GM21423 (cell line): ENCODE measurements around the gene C5orf52.
A peak's percentile ranks its signal among the peaks of the same experiment; 100 is the strongest.

Experiments
- ATAC-seq: cut with Tn5 transposase; IDR thresholded peaks from one replicate; pipeline ENCODE4 v1.9.1; 2021; ENCODE audit warnings: mild to moderate bottlenecking, moderate library complexity; ENCODE audit not compliant: unreplicated experiment

C5orf52 gene

DNA sequence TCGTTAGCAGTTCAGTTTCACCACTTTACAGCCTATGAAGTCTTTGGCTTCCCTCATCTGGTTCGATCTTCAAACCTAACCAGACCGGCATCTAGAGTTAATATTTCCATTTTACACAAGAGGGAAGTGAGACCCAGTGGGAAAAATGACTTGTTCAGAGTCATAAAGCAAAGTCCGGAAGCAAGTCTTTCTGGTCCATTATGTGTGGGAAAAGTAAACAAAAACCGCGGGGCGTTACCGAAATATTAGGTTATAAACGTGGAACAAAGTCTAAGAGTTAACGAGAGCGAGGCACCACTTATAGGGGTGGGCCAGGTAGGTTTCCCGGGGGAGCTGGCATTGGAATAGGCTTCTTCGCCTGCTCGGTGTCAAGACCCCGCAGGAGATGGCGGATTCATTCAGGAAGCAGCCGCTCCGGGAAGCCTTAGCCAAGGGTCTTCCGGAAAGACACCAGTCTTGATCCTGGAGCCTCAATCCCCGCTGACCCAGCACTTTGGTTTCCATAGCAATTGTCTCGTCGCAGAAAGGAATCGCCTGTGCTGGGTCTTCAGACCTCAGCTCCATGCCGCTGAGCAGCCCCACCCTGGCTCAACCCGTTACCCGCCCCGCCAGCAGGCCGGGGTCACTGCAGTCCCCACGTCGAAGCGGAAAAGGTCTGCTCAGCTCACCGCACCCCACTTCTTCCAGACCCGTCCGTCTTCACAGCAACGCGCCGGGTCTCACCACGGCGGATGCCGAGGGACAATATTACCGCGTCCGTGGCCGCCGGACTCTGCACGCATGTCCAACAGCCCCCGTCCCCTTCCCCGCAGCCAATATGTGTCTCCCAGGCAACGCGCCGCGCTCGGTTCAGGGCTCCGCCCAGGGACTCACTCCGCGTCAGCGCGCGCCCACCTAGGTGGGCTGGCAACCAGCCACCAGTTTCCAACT is at the start of gene C5orf52:
TSS of gene C5orf52 (plus strand) at position 872 of the 930 bp plus-strand sequence. CDS start 82 bp downstream, outside the sequence.
- no peak for ATAC-seq

DNA sequence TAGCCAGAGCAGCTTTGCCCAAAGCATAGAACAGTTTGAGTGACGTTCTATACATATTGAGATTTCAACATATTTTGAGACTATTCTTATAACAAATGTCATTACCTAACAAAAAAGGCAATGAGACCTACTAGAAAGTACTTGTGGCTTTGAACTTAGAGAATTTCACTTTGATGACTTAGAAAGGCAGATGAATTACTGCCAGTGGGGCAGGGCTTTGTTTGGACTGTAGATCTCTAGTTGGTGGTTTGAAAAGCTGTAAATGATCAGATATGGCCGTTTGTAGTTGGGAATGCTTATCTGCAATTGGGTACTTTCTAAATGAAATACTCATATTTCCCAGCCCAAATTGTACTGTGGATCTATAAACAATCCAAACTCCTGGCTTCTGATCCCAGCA is 47.2 kb upstream of the C5orf52 start:
- ATAC-seq = no peak

DNA sequence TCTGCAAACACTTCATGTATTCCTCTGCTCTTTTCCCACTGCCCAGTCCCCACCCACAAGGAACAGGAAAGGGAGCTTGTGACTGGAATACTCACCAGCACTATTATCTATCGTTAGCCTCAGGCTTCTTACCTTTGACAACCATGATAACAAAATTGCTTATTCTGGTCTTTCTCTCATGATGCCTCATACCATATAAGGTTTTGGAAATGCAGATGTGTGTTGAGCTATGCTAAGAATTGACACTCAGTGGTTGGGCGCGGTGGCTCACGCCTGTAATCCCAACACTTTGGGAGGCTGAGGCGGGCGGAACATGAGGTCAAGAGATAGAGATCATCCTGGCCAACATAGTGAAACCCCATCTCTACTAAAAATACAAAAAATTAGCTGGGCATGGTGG is 44.5 kb upstream of the C5orf52 start:
- ATAC-seq = no peak

GRCh38 chr5:157630341-157630740 is 41.0 kb upstream of the C5orf52 start:
- no peak for ATAC-seq

- no peak for ATAC-seq
Observed at GRCh38 chr5:157640406-157641066, 30.8 kb upstream of the C5orf52 start.

GRCh38 chr5:157648275-157648990 is 22.9 kb upstream of the C5orf52 start:
- ATAC-seq = no peak

- no peak for ATAC-seq
Observed at GRCh38 chr5:157649101-157649500, 22.2 kb upstream of the C5orf52 start.

DNA sequence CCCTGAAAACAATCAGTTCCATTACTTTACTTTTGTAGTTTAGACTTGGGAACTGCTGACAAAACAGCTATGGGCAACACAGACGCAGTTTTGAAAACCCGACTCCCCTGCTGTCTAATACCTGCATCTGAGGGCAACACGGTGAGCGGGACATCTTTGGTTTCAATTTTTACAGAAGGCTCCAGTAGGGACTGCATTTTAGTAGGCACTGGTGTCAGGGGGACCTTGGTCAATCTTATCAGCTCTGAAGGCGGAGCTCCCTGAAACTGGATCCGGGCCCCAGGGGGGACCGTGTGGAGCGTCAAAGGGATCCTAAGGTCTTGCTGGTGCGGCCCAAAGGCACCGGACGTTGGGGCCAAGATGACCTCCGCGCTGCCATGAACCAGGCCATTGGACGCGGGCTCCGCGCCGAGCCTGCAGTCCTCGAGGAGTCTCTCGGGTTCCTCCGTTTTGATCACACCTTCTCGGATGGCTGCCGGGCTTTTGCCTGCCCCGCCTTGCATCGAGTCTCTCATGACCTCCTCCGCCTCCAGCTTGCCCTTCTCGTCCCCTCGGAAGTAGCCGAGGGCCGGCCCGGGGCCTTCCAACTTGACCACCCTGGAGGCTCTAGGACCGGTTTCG is 20.2 kb upstream of the C5orf52 start:
- no peak for ATAC-seq

- peak; percentile 69 for ATAC-seq
Observed at GRCh38 chr5:157651623-157652376, 19.5 kb upstream of the C5orf52 start.

DNA sequence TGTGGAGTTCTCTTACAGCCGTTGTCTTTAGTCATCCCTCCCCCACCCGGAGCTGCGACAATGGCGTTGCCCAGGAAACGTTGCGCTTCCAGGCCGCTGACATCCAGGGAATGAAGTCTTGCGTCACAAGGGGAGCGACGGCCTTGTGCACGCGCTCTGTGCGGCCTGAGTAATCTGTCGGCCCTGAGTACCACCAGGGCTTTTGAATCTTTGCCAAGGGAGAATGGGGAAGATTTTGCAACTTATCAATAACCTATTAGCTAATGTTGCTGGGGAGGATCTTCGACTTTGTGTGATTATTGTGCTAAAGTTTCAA is 19.0 kb upstream of the C5orf52 start, which contains the start of gene SOX30:
TSS of gene SOX30 (minus strand) at position 62 of the 316 bp plus-strand sequence. CDS start 360 bp downstream, outside the sequence.
- ATAC-seq = no peak

DNA sequence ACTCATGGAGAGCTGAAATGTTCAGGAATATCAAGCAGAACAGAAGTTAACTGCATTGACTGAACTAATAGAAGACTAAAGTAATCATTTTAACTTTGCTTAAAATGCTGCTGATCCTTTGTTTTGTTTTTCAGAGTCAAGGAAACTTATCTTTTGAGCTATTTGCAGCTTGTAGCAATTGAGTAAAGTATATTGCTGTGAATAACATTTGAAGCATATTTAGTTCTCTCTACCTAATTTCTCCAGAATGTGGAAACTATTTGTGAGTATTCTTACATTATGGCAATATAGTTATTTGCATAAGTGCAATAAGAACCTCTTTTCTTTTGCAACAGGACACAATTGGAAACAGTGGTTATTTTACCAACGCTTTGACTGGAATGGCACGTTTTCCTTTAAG is 13.8 kb upstream of the C5orf52 start:
- no peak for ATAC-seq

DNA sequence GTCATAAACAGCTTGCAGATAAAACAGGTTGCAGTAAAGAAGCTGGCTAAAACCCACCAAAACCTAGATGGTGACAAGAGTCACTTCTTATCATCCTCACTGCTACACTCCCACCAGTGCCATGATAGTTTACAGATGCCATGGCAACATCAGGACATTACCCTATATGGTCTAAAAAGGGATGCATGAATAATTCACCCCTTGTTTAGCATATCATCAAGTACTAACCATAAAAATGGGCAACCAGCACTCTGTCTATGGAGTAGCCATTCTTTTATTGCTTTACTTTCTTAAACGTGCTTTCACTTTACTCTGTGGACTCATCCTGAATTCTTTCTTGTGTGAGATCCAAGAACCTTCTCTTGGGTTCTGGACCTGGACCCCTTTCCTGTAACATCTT is 12.4 kb upstream of the C5orf52 start:
- ATAC-seq = no peak

DNA sequence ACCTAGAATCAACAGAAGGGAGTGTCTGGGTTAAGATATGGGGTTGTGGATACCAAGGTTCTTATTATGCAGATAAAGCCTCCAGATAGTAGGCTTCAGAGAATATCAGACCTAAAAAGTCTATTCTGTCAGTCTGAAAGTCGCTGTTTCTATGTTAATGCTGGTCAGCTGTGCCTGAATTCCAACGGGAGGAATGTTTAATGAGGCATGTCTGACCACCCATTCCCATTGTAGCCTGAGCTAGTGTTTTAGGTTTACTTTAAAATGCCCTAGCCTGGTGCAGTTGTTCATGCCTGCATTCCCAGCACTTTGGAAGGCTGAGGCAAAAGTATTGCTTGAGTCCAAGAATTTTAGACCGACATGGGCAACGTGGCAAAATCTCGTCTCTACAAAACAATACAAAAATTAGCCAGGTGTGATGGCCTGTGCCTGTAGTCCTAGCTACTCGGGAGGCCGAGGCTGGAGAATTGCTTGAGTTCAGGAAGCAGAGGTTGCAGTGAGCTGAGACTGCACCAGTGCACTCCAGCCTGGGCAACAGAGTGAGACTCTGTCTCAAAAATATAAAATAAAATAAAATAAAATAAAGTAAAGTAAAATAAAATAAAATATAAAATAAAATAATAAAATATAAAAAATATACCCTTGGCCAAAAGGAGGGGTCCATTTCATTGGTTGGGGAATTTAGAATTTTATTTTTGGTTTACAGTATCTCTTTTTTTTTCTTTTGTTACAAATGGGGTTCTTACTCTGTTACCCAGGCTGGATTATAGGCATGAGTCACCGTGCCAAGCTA is 11.3 kb upstream of the C5orf52 start:
- no peak for ATAC-seq

DNA sequence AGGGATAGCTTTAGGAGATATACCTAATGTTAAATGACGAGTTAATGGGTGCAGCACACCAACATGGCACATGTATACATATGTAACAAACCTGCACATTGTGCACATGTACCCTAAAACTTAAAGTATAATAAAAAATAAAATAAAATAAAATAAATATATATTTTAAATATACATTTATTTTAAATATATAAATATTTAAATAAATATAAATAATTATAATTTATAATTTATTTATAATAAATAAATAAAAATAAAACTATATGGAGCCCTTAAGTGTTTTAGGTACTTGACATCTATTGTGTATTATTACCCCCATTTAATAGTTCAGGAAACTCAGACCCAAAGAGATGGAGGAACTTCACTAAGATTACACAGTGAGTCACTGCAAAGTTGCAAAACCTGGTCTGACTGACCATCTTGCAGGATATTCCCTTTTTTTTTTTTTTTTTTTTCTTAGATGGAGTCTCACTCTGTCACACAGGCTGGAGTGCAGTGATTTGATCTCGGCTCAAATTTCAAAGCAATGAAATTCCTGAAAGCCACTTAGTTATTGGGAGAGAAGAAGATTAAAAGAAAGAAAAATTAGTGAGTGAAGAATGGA is 5.8 kb upstream of the C5orf52 start:
- ATAC-seq = no peak

- no peak for ATAC-seq
Observed at GRCh38 chr5:157668356-157668755, 3.0 kb upstream of the C5orf52 start.

DNA sequence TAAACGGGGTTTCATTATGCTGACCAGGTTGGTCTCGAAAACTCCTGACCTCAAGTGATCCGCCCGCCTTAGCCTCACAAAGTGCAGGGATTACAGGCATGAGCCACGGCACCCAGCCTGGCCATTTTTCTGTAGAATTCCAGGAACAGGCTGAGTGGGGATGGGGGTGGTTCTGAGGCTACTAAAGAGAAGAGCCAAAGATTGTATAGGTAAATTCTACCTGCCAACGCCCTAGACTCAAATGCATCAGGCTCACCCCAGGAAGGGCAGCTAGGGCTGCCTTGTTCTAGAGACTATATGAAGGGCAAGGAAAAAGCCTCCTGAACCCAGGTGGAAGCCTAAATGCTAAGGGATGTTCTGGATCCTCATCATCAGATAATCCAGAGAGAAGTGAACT is 1.6 kb upstream of the C5orf52 start:
- no peak for ATAC-seq

- no peak for ATAC-seq
Observed at GRCh38 chr5:157671592-157672330, 428 bp downstream of the C5orf52 start.

- no peak for ATAC-seq
Observed at GRCh38 chr5:157672976-157673375, 1.6 kb downstream of the C5orf52 start.
